Measurements from ENCODE around the gene ACADSB.

DNA sequence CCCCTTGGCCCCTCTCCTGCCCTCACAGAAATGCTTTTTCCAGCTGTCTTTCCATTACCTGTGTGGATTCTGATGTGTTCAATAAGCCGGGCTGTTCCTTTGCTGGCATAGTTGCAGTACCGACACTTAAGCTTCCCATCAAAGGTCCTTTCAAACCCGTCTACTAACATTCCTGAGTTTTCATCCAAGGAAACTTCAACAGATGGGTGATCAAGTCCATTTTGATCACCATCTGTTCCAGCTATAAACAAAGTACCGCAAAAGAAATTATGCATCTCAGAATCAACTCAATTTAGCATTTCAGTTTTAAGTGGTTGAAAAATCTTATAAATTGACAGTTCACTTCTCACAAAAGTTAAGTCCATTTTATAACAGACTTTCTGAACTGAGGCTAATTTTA is 12.9 kb upstream of the ACADSB start:
- TF ChIP-seq, protein P1, sequence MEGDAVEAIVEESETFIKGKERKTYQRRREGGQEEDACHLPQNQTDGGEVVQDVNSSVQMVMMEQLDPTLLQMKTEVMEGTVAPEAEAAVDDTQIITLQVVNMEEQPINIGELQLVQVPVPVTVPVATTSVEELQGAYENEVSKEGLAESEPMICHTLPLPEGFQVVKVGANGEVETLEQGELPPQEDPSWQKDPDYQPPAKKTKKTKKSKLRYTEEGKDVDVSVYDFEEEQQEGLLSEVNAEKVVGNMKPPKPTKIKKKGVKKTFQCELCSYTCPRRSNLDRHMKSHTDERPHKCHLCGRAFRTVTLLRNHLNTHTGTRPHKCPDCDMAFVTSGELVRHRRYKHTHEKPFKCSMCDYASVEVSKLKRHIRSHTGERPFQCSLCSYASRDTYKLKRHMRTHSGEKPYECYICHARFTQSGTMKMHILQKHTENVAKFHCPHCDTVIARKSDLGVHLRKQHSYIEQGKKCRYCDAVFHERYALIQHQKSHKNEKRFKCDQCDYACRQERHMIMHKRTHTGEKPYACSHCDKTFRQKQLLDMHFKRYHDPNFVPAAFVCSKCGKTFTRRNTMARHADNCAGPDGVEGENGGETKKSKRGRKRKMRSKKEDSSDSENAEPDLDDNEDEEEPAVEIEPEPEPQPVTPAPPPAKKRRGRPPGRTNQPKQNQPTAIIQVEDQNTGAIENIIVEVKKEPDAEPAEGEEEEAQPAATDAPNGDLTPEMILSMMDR (IDR thresholded peaks at IDR 0.05; ENCODE audit: low read length), result no peak
- no peak for TF ChIP-seq EZH2 (IDR thresholded peaks at IDR 0.05; ENCODE audit: borderline replicate concordance, low read length)
